Left forelimb (tissue), 1 donor: ENCODE data around the gene GPR35.
A peak's percentile ranks its signal among the peaks of the same experiment; 100 is the strongest.

Source experiments
- DNase-seq: peaks from one replicate; pipeline ENCODE4 v3.0.0-alpha.2; 2018; ENCODE audit warnings: low spot score

The GPR35 gene

GRCh38 chr2:240624950-240625621 lies at the start of gene GPR35:
Gene GPR35 (plus strand): TSS chr2:240625480. CDS start chr2:240629953, 4,473 bp downstream.
- DNase-seq: peak; percentile 69

- DNase-seq: no peak
These were observed 49.2 kb upstream of the GPR35 start for GRCh38 chr2:240576036-240576435.

GRCh38 chr2:240576436-240577205 lies 48.7 kb upstream of the GPR35 start:
- no peak for DNase-seq

GRCh38 chr2:240577281-240578109 lies 47.8 kb upstream of the GPR35 start:
- no peak for DNase-seq

GRCh38 chr2:240578110-240578450 lies 47.2 kb upstream of the GPR35 start:
- no peak for DNase-seq

- DNase-seq: no peak
These were observed 46.8 kb upstream of the GPR35 start for GRCh38 chr2:240578488-240578887.

- DNase-seq: no peak
These were observed 46.1 kb upstream of the GPR35 start for GRCh38 chr2:240579071-240579762.

GRCh38 chr2:240579771-240580614 lies 45.3 kb upstream of the GPR35 start:
- DNase-seq: no peak

GRCh38 chr2:240581811-240582210 lies 43.5 kb upstream of the GPR35 start:
- DNase-seq: no peak

GRCh38 chr2:240582781-240583180 lies 42.5 kb upstream of the GPR35 start:
- no peak for DNase-seq

- DNase-seq: no peak
These were observed 41.5 kb upstream of the GPR35 start for GRCh38 chr2:240583774-240584173.

GRCh38 chr2:240584486-240585031 lies 40.7 kb upstream of the GPR35 start:
- no peak for DNase-seq

- DNase-seq: no peak
These were observed 40.2 kb upstream of the GPR35 start for GRCh38 chr2:240585101-240585500.

GRCh38 chr2:240585681-240586197 lies 39.5 kb upstream of the GPR35 start:
- no peak for DNase-seq

- peak; percentile 99 for DNase-seq
These were observed 38.9 kb upstream of the GPR35 start, which contains the start of gene CAPN10 for GRCh38 chr2:240586198-240586918. Gene CAPN10 (plus strand): TSS chr2:240586734. CDS start chr2:240586912, 178 bp downstream.

GRCh38 chr2:240586919-240587800 lies 38.1 kb upstream of the GPR35 start:
- no peak for DNase-seq

GRCh38 chr2:240588006-240588655 lies 37.1 kb upstream of the GPR35 start:
- DNase-seq: no peak

GRCh38 chr2:240588669-240589068 lies 36.6 kb upstream of the GPR35 start:
- no peak for DNase-seq
